ENCODE data around the gene STK39.
"Not testable (repeated sequence)": the region's sequence is repeated elsewhere in the genome, so short reads cannot be mapped to it uniquely, and the experiment has no call there.

Gene STK39

DNA sequence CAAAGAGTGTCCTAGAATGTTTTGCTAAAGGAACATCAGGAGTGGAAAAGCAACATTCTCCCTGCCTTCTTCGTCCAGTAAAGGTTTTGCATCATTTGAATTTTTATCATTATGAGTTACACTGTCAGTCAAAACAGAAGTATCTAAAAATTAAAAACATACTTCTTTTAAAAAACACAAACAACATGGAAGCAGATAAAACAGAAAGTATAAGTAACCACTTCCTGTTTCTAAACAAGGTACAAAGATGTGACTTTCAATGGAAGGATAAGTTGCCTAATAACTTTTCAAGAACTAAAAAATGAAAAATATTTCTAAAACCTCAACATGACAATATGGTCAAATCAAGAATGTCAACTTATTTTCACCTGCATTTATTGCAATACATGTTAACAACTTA lies 158.2 kb downstream of the STK39 start:
- no peak for DNase-seq (ENCODE audit: low read depth)

DNA sequence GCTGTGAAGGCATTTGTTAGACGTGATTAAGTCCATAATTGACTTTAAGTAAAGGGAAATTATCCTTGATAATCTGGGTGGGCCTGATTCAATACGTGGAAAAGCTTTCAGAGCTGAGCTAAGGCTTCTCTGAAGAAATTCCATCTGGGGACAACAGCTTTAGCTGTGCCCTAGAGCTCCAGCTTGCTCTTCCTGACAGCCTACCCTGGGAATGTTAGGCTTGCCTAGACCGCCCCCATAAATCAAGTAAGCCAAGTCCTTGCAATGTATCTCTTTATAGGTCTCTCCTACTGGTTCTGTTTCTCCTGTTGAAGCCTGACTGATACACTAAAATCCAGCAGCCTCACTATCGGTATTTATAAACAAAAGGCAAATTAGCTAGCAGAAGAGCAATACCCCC lies 160.0 kb downstream of the STK39 start:
- peak; percentile 41 for DNase-seq (ENCODE audit: low read depth)

DNA sequence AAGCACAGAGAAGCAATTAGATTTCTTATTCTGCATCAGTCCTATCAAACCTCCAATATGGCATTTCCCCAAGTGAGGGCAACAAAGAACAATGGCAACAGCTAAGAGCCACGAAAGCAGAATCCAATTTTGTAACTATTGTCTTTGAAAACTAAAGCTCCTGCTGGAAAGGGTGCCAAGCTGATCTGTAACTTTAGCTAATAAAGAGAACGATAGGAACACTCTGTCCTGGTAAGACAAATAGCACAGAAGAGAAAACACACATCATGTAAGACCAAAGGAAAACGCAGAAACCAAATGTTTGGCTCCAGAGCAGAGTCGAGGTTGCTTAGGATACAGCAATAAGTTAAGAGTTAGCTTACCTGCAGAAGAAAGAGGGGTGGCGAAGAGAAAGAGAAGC lies 160.5 kb downstream of the STK39 start:
- no peak for DNase-seq (ENCODE audit: low read depth)

DNA sequence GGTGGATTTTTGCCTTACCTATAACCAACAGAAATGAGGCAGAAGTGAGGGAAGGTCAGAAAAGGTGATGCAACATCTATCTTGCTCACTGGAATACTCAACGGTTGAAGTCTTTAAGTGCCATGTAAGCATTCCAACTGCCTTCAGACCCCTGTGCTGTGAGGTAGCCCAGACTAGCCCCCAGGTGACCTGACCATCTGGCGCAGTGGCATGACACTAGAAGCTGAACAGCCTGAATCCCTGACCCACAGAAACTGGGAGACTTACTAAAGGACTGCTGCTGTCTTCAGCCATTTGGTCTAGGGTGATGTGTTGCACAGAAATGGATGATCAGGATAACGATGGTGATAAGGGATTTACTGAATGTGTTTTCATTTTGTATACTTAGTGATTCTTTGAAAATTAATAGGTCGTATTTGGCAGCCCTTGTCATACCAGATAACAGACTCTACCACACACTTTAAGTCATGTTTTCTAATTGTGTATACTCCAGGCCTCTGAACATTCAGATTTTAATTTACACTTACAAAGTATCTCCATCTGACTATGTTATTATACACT lies 161.5 kb downstream of the STK39 start:
- DNase-seq (ENCODE audit: low read depth) = no peak

DNA sequence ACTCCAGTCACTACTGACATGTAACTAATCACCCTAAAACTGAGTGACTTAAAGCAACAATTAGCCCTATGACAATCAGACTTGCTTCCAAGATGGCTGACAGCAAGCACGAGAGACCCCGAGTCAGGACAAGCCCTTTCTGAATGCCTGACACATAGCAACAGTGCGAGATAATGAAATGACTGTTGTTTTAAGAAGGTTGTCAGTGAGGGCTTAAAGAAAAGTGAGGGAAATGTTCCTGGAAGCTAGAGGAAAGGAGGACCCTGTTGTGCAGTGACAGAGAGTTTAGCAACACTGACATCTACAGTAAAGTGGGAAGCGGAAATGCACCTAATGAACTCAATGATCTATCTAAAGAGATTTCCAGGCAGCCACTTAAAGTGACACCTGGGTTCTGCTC lies 163.1 kb downstream of the STK39 start:
- DNase-seq (ENCODE audit: low read depth) = no peak

DNA sequence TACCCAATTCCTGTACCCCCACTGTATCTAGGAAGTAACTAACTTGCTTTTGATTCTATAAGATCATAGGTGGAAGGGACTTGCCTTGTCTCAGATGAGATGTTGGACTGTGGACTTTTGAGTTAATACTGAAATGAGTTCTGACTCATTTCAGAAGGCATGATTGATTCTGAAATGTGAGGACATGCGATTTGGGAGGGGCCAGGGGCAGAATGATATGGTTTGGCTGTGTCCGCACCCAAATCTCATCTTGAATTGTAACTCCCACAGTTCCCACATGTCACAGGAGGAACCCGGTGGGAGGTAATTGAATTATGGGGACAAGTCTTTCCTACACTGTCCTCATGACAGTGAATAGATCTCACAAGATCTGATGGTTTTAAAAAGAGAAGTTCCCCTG lies 165.9 kb downstream of the STK39 start:
- DNase-seq (ENCODE audit: low read depth) = not testable (repeated sequence)

DNA sequence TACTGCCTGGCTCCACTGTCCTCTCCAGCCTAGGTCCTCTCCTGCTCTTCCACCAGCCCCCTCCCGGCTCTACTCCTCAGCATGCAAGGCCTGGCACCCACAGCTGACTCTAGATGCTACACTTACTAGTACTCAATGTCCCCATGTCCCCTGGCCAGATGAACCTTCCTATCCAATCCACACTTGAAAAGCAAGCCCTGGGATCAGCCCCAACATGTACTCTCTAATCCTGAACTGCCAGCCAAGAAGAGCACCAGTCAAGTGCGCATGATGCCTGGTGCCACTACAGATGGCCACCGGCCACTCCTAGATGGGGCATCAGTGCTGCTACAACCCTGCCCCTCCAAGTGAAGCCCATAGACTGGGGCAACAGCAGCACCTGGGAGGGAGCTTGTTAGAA lies 168.2 kb downstream of the STK39 start:
- no peak for DNase-seq (ENCODE audit: low read depth)

DNA sequence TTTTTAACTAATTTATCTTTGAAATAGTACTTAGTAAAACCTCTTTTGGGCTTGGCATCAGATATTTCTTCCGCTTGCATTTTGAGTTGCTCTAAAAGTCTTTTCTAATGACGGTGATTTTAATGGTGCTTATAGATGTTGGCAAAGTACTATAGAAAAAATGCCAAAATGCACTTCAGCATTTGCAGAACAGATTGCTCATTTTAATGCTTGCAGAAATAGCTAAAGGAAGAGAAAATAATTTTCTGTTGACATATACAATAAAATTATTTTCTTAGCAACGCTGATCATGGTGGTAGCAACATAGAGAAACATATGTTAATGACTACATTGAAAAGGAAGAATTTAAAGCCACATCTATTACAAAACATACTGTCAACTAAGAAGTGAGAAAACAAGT lies 170.7 kb downstream of the STK39 start:
- DNase-seq (ENCODE audit: low read depth) = no peak

DNA sequence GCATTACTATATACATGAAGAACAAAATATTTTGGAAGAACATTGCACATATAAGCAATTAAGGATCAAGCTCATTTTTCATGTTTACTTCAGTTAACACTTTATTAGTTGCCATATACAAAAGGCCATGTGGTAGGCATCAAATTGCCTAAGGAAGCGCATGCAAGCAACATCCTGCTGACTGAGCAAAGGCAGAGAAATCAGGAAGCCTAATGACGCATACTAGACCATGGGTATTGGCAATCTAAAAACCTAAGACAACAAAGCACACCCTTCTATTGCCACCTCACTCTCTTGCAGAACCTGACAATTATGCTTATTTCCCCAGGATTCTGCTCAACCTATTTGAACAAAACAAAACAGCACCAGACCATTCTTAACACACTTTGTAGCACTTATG lies 171.9 kb downstream of the STK39 start:
- peak; percentile 24 for DNase-seq (ENCODE audit: low read depth)

DNA sequence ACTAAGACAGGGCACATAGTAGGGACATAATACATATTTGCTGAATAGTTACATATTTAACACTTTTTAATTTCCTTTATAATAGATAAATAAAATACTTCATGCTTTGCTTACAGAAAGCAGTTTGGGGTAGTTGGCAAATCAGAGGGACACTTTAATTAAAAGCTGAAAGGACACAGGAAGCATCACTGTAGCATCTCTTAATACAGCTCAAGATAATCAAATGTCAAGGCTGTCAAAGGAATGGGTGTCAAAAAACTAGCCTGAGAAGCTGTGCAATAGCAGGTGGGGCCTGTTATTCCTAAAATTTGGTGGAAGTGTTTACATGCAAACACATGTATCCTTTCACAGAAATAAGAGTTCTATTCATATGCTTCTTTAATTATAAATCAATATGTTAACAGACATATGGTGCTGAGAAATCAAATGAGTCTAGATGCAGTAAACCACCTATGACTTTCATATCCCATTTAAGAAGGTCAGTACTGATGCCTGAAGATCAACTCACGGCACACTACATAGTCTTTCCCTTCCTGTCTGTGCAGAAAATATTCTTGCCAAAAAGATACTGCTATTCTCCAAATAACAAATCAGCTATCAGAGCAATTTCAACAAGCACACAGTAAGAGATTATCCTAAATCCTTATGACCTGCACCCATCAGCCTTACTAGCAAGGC lies 174.6 kb downstream of the STK39 start:
- DNase-seq (ENCODE audit: low read depth) = no peak

DNA sequence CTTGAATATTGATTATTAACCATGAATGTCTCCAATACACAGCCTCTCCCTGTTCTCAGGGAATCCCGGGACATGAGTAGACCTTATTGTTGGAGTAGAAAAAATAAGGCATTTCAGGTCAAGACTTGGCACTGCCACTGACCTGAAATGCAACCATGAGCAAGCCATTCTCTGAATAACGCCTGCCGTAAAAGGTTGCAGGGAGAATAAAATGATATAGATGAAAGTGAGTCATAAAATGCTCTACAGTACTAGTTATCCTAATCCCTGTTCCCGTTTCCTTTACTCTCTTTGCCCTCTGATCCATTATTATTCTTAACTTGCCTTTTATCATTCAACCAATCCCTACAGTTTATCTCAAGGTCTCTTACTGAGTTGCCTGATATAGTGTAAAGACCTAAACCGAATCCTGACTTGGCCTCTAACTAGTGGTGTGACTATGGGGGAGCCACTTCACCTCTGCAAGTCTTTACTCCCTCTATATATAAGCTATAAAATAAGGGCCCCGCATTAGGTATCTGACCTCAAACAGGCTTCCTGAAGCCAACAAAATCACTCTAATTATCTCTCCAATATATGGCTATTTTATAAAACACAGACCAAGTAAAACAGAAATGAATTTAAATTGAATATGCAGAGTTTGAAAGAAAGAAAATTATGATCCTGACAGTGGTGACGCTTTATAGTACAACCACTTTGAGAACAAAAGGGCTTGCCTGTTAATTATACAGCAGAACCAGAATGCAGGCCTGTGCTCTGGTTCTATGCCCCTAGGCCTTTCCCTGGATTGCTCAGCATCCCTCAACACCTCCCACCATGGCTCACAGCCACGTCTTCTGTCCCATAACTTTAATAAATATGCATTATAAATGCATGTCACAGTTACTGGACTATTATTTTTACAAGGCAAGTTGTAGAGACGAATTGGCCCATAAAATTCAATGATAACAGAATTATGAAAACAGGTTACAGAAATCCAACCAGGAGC lies 183.1 kb downstream of the STK39 start:
- DNase-seq (ENCODE audit: low read depth) = peak; percentile 26

DNA sequence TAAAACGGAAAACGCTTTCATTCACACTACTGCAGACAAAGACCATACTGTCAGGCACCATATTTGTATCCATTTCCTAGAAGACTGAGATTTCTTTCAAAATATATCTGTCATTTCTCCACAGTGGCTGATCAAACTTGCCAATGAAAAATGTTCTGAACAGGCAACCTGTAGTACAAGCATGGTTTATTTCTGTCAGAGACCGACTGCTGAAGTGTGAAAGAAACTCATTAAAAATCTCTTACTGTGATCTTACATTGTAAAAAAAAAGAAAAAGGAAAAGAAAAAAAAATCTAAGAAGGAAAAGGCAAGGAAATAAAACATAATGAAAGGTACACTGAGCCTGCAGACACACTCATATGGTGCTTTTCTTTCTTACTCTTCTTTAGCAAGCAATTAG lies 184.5 kb downstream of the STK39 start:
- no peak for DNase-seq (ENCODE audit: low read depth)

DNA sequence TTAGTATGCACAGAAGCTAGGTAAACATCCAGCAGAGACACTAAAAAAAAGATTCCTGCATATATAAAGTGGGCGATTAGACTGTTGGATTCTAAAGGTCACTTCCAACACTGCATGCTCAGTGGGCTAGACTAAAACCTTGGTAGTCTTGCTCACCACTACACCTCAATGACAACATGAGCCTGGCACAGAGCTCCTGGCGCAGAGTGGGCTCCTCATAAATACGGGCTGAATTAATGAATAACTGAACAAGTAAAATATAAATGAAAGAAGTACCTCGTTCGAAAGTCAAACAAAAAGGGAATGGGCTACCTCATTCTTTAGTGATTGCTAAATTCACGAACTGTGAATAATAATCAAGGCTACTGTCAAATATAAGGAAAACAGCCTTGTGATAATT lies 185.3 kb downstream of the STK39 start:
- DNase-seq (ENCODE audit: low read depth) = no peak

DNA sequence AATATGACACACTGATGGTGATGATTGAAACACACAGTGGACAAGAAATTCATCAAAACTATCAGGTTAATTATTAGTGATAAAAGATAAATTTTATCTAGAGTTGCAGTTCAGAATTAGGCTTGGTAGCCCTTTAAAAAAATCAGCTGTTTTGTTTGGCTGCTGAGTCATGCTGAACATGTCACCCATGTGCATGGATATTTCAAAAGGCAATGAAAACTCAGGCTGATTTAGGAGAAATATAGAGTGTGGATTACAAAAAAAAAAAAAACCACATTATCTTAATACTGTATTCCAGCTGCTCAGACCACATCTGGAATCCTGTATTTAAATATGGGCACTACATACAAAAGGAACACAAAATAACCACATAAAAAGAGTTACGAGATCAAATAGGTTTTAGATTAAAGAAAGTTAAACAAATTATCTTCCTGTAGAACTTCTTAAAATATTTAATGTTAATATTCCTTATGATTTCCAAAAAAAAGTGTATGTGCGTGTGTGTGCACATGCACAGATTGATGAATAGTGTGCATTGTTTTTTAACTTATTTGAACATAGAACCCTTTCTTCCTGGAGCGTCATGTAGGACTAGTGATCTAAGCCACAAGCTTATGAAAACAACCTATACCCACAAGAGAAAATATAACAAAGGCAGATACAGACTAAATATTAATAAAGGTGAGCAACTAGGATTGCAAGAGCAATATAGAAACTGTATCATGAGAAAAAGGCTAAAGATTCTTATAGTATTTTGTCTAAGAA lies 186.2 kb downstream of the STK39 start:
- peak; percentile 58 for DNase-seq (ENCODE audit: low read depth)

DNA sequence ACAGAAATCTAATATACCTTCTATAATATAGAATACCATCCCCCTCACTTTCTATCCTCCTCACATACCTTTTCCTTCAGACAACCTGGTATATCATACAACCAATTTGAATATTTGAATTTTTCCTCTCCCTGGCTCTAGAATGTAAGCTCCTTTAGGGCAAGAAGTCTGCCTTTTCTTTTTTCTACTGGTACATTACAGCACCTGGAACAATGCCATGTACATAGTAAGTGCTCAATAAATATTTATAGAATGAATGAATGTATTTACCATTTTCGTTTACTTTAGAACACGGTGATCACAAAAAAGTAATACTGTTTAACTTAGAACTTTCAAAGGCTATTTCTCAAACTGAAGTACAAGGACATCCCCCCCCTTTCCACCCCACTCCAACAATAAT lies 187.6 kb downstream of the STK39 start:
- no peak for DNase-seq (ENCODE audit: low read depth)

DNA sequence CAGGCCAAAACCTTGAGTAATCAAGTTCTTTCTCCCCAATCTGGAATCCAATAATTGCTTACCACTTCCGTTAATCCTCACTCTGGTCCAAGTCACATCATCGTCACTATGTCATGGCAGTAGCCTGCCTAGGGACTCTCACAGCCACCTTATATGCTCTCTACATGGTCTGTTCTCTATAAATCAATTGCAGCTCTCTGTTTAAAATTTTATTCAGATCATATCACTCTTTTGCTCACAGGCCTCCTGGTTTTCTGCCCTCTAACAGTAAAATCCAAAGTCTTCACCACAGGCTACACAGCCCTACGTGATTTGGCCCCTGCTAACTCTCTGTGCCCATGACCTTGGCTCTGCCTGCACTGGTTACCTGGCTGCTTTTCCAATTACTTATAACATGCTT lies 188.7 kb downstream of the STK39 start:
- DNase-seq (ENCODE audit: low read depth) = no peak

DNA sequence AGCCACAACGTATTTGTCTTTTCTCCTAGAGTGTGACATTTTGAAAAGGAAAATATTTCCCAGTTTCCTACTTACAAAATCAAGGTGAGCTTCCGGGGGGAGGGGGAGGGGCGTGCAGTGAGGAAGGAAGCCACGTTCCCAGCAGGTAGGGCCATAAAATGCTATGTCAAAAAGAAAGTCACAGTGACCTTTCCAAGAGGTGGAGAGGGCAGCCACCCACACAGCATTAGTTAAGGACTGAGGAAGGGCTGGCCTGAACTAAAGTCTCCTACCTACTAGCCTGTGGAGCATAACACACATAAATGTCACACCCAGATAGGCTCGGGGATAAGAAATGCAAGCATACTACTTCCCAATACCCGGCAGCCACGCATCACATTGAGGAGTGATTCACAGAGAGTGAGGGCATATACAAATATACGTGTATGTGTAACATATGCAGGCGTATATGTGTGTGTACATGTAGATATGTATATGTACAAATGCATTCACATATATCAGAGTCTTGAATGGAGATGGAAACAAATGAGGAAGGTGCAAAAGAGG lies 191.1 kb downstream of the STK39 start:
- no peak for DNase-seq (ENCODE audit: low read depth)

DNA sequence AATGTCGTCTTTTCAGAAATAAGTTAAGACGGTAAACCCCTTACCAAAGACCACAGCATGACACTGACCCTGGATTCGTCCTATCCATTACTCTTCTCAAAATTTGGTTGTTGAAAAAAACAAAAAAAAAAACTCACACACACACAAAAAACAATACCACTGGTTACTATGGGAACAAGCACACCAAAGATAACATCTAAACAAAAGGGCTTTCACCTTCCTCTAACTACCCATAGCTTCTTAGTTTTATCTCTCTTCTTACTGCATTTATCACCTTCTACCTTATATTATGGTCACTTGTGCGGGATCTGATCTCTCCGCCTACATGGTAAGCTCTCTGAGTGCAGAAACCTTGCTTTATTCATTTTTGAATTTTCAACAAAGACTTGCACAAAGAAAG lies 192.7 kb downstream of the STK39 start:
- DNase-seq (ENCODE audit: low read depth) = no peak

DNA sequence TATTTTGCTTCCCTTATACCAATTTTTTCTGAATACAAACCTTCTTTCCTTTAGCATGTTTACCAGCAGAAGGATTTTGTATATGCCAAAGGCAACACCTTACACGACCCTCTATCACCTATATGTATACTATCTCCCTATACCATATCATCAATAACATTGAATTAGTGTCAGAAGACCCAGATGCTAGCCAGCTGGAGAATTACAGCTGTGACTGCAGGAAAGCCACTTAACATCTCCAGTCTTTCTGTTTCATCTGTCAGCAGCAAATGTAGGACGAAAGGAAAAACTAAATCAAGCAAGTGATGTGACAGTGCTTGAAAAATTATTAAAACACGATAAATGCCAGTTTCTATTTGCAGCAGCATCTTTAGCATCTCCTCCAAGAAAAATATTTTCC lies 193.7 kb downstream of the STK39 start:
- DNase-seq (ENCODE audit: low read depth) = no peak

DNA sequence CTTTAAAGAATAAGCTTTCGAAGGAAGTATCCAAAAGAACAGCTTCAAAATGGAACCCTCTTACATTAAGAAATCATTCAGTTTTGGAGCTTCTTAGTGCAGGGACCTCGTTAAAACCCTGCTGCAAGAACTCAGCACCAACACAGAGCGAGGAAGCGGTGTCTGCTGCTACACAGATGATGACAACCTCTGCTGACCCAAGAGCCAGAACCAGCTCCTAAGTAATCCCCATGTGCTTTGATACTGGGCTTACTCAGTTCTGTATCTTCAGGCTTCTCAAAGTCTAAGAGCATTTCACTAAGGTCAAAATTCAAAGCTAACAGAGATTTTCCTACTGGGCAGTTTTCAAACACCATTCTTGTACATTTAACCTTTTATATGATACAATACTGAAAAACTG lies 194.6 kb downstream of the STK39 start:
- no peak for DNase-seq (ENCODE audit: low read depth)

DNA sequence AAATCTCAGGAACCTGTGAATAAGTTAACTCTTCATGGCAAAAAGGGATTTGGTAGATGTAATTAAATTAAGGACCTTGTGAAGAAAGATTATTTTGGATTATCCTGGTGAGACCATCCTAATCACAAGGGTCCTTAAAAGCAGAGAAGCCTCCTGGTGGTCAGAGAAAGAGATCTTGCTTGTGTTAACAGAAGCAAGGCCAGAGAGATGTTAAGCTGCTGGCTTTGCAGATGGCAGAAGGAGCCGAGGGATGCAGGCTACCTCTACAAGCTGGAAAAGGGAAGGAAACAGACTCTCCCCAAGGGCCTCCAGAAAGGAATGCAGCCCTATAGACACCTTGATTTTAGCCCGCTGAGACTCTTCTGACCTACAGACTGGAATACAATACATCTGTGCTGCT lies 197.0 kb downstream of the STK39 start:
- DNase-seq (ENCODE audit: low read depth) = no peak

DNA sequence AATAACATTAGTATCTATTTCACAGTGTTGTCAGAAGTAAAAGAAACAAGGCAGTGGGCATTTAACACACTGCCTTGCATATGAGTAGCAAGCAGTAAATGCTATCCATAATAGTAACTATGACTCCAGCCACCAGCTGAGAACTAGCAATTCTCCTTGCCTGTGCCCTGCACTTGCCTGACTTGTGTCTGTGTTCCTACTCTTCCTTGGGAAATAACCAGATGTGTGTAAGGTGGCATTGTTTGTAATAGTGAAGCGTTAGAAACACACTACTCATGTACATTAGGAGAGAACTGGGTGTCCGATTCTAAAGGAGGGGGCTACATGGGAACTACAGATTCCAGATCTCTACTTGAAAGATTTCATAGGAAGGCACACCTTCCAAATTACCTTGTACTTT lies 197.8 kb downstream of the STK39 start:
- DNase-seq (ENCODE audit: low read depth) = no peak
